HepG2 (cell line): ENCODE results near the gene UVSSA. TPM values are rescaled to one million over a fixed set of nuclear protein-coding genes. Genes with fewer than 3 reads are reported as not detected.

Experiments used
- ATAC-seq: fragments of 200-7000 bp; cut with Tn5 transposase; 3 replicates; pipeline ENCODE4 v1.9.1; 2020; ENCODE audit warnings: mild to moderate bottlenecking, moderate library complexity
- BruUV-seq: library from RNA; stranded (reverse); fragments of 400-500 nt; replicated peaks from 2 replicates; lab custom pipeline; 2021; lab: Mats Ljungman, UMichigan
- CTCF ChIA-PET: fragments of 300-600 bp; formaldehyde crosslinking; extraction: SDS; loops from one replicate; lab custom pipeline; 2021; ENCODE audit warnings: low total read pairs, inconsistent platforms, low intra/inter-chr PET ratio; lab: Yijun Ruan, JAX
- POLR2A ChIA-PET: fragments of 350-600 bp; sonication (Branson Sonifier 250); formaldehyde crosslinking; loops from one replicate; lab custom pipeline; 2020; ENCODE audit warnings: antibody characterized with exemption, inconsistent platforms; lab: Yijun Ruan, JAX
- DNase-seq: peaks from one replicate; pipeline ENCODE4 v3.0.0-alpha.2; 2015; ENCODE audit warnings: low spot score
- FAIRE-seq: peaks from 3 replicates; lab custom pipeline; 2011; peaks lifted over from hg19 to GRCh38; lab: Jason Lieb, UNC
- H2AFZ ChIP-seq: one replicate; pipeline ENCODE4 v1.6.1; 2011; ENCODE audit warnings: low read length, inconsistent platforms
- H3K27ac ChIP-seq: fragments of 300-600 bp; 3 replicates; pipeline ENCODE4 v1.8.0; 2011; ENCODE audit warnings: mixed run types, mild to moderate bottlenecking, mixed read lengths, low read length, inconsistent platforms; ENCODE audit not compliant: insufficient read depth; ENCODE audit errors: extremely low read length
- H3K27me3 ChIP-seq, 2 experiments: fragments of 200-600 bp in 1 of 2; 2 replicates in 1 of 2; 3 replicates in 1 of 2; pipeline versions ENCODE4 v1.6.0 to v1.8.0; 2011; ENCODE audit warnings: low read length in 2 of 2, mild to moderate bottlenecking in 2 of 2, moderate library complexity in 2 of 2, inconsistent platforms in 1 of 2; ENCODE audit not compliant: insufficient read depth in 2 of 2, control insufficient read depth in 1 of 2
- H3K36me3 ChIP-seq, 2 experiments: fragments of 200-600 bp in 1 of 2; replicated peaks in 1 of 2; 2 replicates in 1 of 2; 3 replicates in 1 of 2; pipeline versions ENCODE4 v1.5.1 to v1.8.0; 2011; ENCODE audit warnings: low read length in 2 of 2, inconsistent platforms in 1 of 2; ENCODE audit not compliant: insufficient read depth in 2 of 2, control insufficient read depth in 1 of 2
- H3K4me1 ChIP-seq: 2 replicates; pipeline ENCODE4 v1.5.1; 2012; ENCODE audit warnings: low read length, inconsistent platforms; ENCODE audit not compliant: insufficient read depth
- H3K4me2 ChIP-seq: 2 replicates; pipeline ENCODE4 v1.6.0; 2011; ENCODE audit warnings: low read depth, low read length, inconsistent platforms
- H3K4me3 ChIP-seq, 3 experiments: fragments of 200-600 bp in 1 of 3; sonication (generic), shearing (Covaris generic) in 1 of 3; replicated peaks in 1 of 3; 2 replicates each; pipeline ENCODE4 v1.5.1; 2011 to 2016; ENCODE audit warnings: low read length in 3 of 3, inconsistent platforms in 2 of 3, low read depth in 2 of 3, mild to moderate bottlenecking in 2 of 3, control low read depth in 1 of 3, mixed read lengths in 1 of 3; ENCODE audit not compliant: insufficient read depth in 1 of 3
- H3K79me2 ChIP-seq: one replicate; pipeline ENCODE4 v1.6.1; 2011; ENCODE audit warnings: low read length, inconsistent platforms; ENCODE audit not compliant: insufficient read depth
- H3K9ac ChIP-seq: 2 replicates; pipeline ENCODE4 v1.6.0; 2011; ENCODE audit warnings: mild to moderate bottlenecking, low read depth, low read length, inconsistent platforms; ENCODE audit not compliant: insufficient read depth
- H3K9me3 ChIP-seq: 2 replicates; pipeline ENCODE4 v1.5.1; 2012; ENCODE audit warnings: mild to moderate bottlenecking, low read length
- H4K20me1 ChIP-seq: 2 replicates; pipeline ENCODE4 v1.6.0; 2011; ENCODE audit warnings: inconsistent platforms, mild to moderate bottlenecking, low read length, moderate library complexity; ENCODE audit not compliant: insufficient read depth
- DMAP1 ChIP-seq: IDR thresholded peaks from 2 replicates; pipeline ENCODE4 v1.6.1; 2016
- GATA4 ChIP-seq: sonication (generic); IDR thresholded peaks from 2 replicates; pipeline ENCODE4 v1.6.1; 2016; ENCODE audit warnings: antibody characterized with exemption, low read depth, borderline replicate concordance
- MLLT10 ChIP-seq: sonication (generic); formaldehyde crosslinking; IDR thresholded peaks from 2 replicates; pipeline ENCODE4 v1.4.0; 2020; ENCODE audit warnings: missing genetic modification reagents
- MZF1 ChIP-seq: sonication (generic); formaldehyde crosslinking; IDR thresholded peaks from 2 replicates; pipeline ENCODE4 v1.8.1; 2023; ENCODE audit warnings: mild to moderate bottlenecking, missing genetic modification reagents, borderline replicate concordance
- NRL ChIP-seq: sonication (generic); formaldehyde crosslinking; IDR thresholded peaks from 2 replicates; pipeline ENCODE4 v1.5.0; 2020; ENCODE audit warnings: missing genetic modification reagents, mild to moderate bottlenecking, moderate library complexity, borderline replicate concordance
- SATB2 ChIP-seq: sonication (generic); formaldehyde crosslinking; IDR thresholded peaks from 2 replicates; pipeline ENCODE4 v1.5.0; 2020; ENCODE audit warnings: missing genetic modification reagents
- TAF15 ChIP-seq: fragments of 200-400 bp; formaldehyde crosslinking; IDR thresholded peaks from one replicate; pipeline ENCODE4 v1.6.1; 2018; ENCODE audit warnings: mild to moderate bottlenecking, low read depth, low read length; ENCODE audit not compliant: poor library complexity, severe bottlenecking
- YEATS2 ChIP-seq: sonication (generic); formaldehyde crosslinking; IDR thresholded peaks from 2 replicates; pipeline ENCODE4 v1.4.0; 2020; ENCODE audit warnings: missing genetic modification reagents, borderline replicate concordance
- ZFP36 ChIP-seq: fragments of 150-350 bp; IDR thresholded peaks from 2 replicates; pipeline ENCODE4 v1.6.1; 2018; ENCODE audit warnings: borderline replicate concordance, low read length, low read depth; ENCODE audit not compliant: partially characterized antibody
- ZFP82 ChIP-seq: sonication (generic); formaldehyde crosslinking; IDR thresholded peaks from 2 replicates; pipeline ENCODE4 v1.5.1; 2020; ENCODE audit warnings: mild to moderate bottlenecking, missing genetic modification reagents, borderline replicate concordance
- ZNF12 ChIP-seq: sonication (generic); formaldehyde crosslinking; IDR thresholded peaks from 2 replicates; pipeline ENCODE4 v1.5.0; 2020; ENCODE audit warnings: missing genetic modification reagents
- ZNF260 ChIP-seq: sonication (generic); formaldehyde crosslinking; IDR thresholded peaks from 2 replicates; pipeline ENCODE4 v1.4.0; 2020; ENCODE audit warnings: missing genetic modification reagents, low read depth, mild to moderate bottlenecking, borderline replicate concordance
- ZNF274 ChIP-seq: sonication (generic); formaldehyde crosslinking; IDR thresholded peaks from 2 replicates; pipeline ENCODE4 v1.5.1; 2020; ENCODE audit warnings: mild to moderate bottlenecking, missing genetic modification reagents
- ZNF556 ChIP-seq: sonication (generic); formaldehyde crosslinking; IDR thresholded peaks from 2 replicates; pipeline ENCODE4 v1.4.0; 2020; ENCODE audit warnings: mild to moderate bottlenecking, missing genetic modification reagents, borderline replicate concordance
- ZNF605 ChIP-seq: sonication (generic); formaldehyde crosslinking; IDR thresholded peaks from 2 replicates; pipeline ENCODE4 v1.8.0; 2022; ENCODE audit warnings: mild to moderate bottlenecking, missing genetic modification reagents
- WGBS: methylation state at CpG from one replicate; pipeline ENCODE4 v1.1.6; 2017; ENCODE audit warnings: low lambda C conversion rate; 5-methylcytosine and 5-hydroxymethylcytosine counted together
- in situ Hi-C: cut with HindIII; loops from 2 replicates; pipeline ENCODE4 v1.10.0; 2017; ENCODE audit warnings: low pct_unique_long_range_greater_than_20kb; ENCODE audit not compliant: extremely low pct_ligation_motif_present
- intact Hi-C: fragments of 100-400 bp; cut with micrococcal nuclease; formaldehyde crosslinking; loops from one replicate; pipeline ENCODE4 v1.10.0; 2022; ENCODE audit not compliant: unreplicated experiment
- polyA plus RNA-seq, 8 experiments: library from polyadenylated mRNA; depleted of rRNA in 3 of 8; stranded (reverse) in 7 of 8; unstranded in 1 of 8; fragments of >200 nt; fragmentation: Illumina TruSeq in 4 of 8; extraction: Trizol in 4 of 8; gene quantifications; 2 replicates each; pipeline versions ENCODE4 v1.2.1 to v1.2.3, GENCODE V29; 2011 to 2016; ENCODE audit warnings: low read depth in 4 of 8, missing spikeins in 1 of 8, mixed read lengths in 1 of 8; ENCODE audit not compliant: insufficient read depth in 1 of 8
- total RNA-seq, 5 experiments: library from RNA; depleted of rRNA; stranded (reverse); fragments of >200 nt; fragmentation: Illumina TruSeq; extraction: Trizol; gene quantifications; 2 replicates each; pipeline ENCODE4 v1.2.3, GENCODE V29; 2016; ENCODE audit warnings: low read depth in 1 of 5
- TF ChIP-seq, protein P1 (sequence below): sonication (generic); formaldehyde crosslinking; IDR thresholded peaks from 2 replicates; pipeline ENCODE4 v1.5.0; 2020; ENCODE audit warnings: mild to moderate bottlenecking, missing genetic modification reagents
- TF ChIP-seq, protein P2 (sequence below): sonication (generic); formaldehyde crosslinking; IDR thresholded peaks from 2 replicates; pipeline ENCODE4 v1.5.0; 2020; ENCODE audit warnings: mild to moderate bottlenecking, missing genetic modification reagents, borderline replicate concordance

The UVSSA gene
- total and polyA plus RNA-seq, 2 of the 13 experiments (the other 11 are each of a cell fraction or from before 2014, with no cell fraction given): 4.6 to 8.4 TPM

GRCh38 chr4:1298461-1298860, 48.5 kb upstream of the UVSSA start:
- 89% methylated on average over 7 of the region's 7 CpGs for WGBS
- H4K20me1 ChIP-seq: peaks cover 41% of the 10 kb centered on the region; the same call in 1 of the 2 replicates

More at GRCh38 chr4:1298461-1298860, 48.5 kb upstream of the UVSSA start:
- DNase-seq: no peak
- BruUV-seq: no TSS peak
- ChIA-PET CTCF (no interaction called here), POLR2A (no interaction called here)
- H3K36me3 ChIP-seq: peaks cover 22 to 38% of the 10 kb centered on the region in 2 experiments; a peak in 4 of 5 replicates
- in situ Hi-C loops (no loop called here), intact Hi-C loops (no loop called here)
- H2AFZ ChIP-seq: no peak overlapping the region
- H3K9ac ChIP-seq: no peak overlapping the region
- H3K4me1 ChIP-seq: peaks cover 7% of the 10 kb centered on the region
- TF ChIP-seq NRL (CRISPR knock-in tag) (no peak), ZNF605 (no peak), YEATS2 (CRISPR knock-in tag) (no peak), DMAP1 (CRISPR knock-in tag) (no peak), ZNF274 (CRISPR knock-in tag) (no peak), ZFP82 (CRISPR knock-in tag) (no peak), ZNF12 (CRISPR knock-in tag) (no peak), TAF15 (no peak), ZNF260 (CRISPR knock-in tag) (no peak), ZNF556 (CRISPR knock-in tag) (no peak), GATA4 (no peak), MLLT10 (no peak), MZF1 (CRISPR knock-in tag) (no peak), ZFP36 (no peak), SATB2 (CRISPR knock-in tag) (no peak)
- TF ChIP-seq, protein P1, sequence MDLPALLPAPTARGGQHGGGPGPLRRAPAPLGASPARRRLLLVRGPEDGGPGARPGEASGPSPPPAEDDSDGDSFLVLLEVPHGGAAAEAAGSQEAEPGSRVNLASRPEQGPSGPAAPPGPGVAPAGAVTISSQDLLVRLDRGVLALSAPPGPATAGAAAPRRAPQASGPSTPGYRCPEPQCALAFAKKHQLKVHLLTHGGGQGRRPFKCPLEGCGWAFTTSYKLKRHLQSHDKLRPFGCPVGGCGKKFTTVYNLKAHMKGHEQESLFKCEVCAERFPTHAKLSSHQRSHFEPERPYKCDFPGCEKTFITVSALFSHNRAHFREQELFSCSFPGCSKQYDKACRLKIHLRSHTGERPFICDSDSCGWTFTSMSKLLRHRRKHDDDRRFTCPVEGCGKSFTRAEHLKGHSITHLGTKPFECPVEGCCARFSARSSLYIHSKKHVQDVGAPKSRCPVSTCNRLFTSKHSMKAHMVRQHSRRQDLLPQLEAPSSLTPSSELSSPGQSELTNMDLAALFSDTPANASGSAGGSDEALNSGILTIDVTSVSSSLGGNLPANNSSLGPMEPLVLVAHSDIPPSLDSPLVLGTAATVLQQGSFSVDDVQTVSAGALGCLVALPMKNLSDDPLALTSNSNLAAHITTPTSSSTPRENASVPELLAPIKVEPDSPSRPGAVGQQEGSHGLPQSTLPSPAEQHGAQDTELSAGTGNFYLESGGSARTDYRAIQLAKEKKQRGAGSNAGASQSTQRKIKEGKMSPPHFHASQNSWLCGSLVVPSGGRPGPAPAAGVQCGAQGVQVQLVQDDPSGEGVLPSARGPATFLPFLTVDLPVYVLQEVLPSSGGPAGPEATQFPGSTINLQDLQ (CRISPR knock-in tag): no peak
- TF ChIP-seq, protein P2, sequence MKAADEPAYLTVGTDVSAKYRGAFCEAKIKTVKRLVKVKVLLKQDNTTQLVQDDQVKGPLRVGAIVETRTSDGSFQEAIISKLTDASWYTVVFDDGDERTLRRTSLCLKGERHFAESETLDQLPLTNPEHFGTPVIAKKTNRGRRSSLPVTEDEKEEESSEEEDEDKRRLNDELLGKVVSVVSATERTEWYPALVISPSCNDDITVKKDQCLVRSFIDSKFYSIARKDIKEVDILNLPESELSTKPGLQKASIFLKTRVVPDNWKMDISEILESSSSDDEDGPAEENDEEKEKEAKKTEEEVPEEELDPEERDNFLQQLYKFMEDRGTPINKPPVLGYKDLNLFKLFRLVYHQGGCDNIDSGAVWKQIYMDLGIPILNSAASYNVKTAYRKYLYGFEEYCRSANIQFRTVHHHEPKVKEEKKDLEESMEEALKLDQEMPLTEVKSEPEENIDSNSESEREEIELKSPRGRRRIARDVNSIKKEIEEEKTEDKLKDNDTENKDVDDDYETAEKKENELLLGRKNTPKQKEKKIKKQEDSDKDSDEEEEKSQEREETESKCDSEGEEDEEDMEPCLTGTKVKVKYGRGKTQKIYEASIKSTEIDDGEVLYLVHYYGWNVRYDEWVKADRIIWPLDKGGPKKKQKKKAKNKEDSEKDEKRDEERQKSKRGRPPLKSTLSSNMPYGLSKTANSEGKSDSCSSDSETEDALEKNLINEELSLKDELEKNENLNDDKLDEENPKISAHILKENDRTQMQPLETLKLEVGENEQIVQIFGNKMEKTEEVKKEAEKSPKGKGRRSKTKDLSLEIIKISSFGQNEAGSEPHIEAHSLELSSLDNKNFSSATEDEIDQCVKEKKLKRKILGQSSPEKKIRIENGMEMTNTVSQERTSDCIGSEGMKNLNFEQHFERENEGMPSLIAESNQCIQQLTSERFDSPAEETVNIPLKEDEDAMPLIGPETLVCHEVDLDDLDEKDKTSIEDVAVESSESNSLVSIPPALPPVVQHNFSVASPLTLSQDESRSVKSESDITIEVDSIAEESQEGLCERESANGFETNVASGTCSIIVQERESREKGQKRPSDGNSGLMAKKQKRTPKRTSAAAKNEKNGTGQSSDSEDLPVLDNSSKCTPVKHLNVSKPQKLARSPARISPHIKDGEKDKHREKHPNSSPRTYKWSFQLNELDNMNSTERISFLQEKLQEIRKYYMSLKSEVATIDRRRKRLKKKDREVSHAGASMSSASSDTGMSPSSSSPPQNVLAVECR (CRISPR knock-in tag): no peak
- no peak for FAIRE-seq
- H3K4me2 ChIP-seq: no peak overlapping the region
- H3K27me3 ChIP-seq: no peaks in the 10 kb centered on the region
- H3K4me3 ChIP-seq: no peak overlapping the region
- no peak overlapping the region for H3K27ac ChIP-seq
- H3K9me3 ChIP-seq: no peaks in the 10 kb centered on the region
- ATAC-seq: no peak
- peaks cover 82% of the 10 kb centered on the region for H3K79me2 ChIP-seq
